ENCODE data around the gene ATG9A. TPM values are rescaled to one million over a fixed set of nuclear protein-coding genes. Genes with fewer than 3 reads are reported as not detected.

ATG9A gene
- total RNA-seq, 2 donors from 2014 or later, result 45.4 to 45.7 TPM

DNA sequence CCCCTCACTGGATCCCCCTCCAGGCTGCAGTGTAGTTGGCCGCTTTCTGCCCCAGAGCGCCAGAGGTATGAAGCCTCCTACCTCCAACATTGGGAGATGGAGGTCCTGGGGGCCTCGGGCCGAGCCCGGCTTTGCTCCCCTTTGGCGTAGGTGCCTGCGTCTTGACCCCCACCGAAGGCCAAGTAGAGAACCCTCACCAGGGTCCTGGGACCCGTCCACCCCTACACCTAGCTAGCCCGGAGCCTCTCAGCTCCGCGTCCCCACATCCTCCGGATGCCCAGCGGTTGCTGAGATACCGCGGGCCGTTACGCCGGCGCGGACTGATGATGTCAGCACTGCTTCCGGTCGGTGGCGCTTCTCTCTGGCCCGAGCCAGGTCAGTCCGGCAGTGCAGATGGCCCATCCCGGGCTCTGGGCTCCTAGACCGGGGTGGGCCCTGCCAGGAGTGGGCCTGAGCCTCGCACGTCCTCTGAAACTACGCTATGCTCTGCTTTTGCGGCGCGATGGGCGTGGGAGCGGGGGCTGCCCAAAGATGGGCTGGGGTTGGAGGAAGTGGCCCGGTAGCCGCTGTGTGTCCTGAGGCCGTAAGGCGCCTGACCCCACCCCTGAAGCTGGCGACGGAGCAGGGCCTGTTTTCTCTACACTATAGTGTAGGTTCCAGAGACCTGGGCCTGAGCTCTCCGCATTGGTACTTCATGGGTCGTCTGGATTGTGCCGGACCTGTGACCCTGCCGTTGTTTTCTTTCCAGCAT is 15.9 kb upstream of the ATG9A start, which contains the start of the genes GLB1L and STK16:
Gene GLB1L (minus strand): TSS at position 297 of the 751 bp plus-strand sequence. CDS start 1,871 bp downstream, outside the sequence.
Gene STK16 (plus strand): TSS at position 332 of the 751 bp plus-strand sequence. CDS start 521 bp downstream, outside the sequence.
- peak within 1 kb of the TSS; percentile 42 for H3K27ac ChIP-seq (ENCODE audit: low read depth, low read length)
- no peaks in the 10 kb centered on the region for H3K27me3 Mint-ChIP-seq (ENCODE audit: insufficient read depth)
- H3K4me3 Mint-ChIP-seq, result peak within 1 kb of the TSS; percentile 86
- peaks cover 5% of the 10 kb centered on the region for H3K36me3 Mint-ChIP-seq (ENCODE audit: low read depth)
- no peaks in the 10 kb centered on the region for H3K9me3 ChIP-seq (ENCODE audit: control insufficient read depth, low read length)
- 1 to 4% methylated on average over 22 to 46 of the region's 46 CpGs for WGBS, 2 experiments (ENCODE audit: insufficient coverage in 1 of 2, insufficient read length in 1 of 2)
- peaks cover 14% of the 10 kb centered on the region for H3K36me3 ChIP-seq (ENCODE audit: control insufficient read depth, insufficient read depth, low read length)
- no peaks in the 10 kb centered on the region for H3K27me3 ChIP-seq (ENCODE audit: control insufficient read depth, insufficient read depth, low read length, poor library complexity, severe bottlenecking)
- TF ChIP-seq, protein P1, sequence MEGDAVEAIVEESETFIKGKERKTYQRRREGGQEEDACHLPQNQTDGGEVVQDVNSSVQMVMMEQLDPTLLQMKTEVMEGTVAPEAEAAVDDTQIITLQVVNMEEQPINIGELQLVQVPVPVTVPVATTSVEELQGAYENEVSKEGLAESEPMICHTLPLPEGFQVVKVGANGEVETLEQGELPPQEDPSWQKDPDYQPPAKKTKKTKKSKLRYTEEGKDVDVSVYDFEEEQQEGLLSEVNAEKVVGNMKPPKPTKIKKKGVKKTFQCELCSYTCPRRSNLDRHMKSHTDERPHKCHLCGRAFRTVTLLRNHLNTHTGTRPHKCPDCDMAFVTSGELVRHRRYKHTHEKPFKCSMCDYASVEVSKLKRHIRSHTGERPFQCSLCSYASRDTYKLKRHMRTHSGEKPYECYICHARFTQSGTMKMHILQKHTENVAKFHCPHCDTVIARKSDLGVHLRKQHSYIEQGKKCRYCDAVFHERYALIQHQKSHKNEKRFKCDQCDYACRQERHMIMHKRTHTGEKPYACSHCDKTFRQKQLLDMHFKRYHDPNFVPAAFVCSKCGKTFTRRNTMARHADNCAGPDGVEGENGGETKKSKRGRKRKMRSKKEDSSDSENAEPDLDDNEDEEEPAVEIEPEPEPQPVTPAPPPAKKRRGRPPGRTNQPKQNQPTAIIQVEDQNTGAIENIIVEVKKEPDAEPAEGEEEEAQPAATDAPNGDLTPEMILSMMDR (conservative IDR thresholded peaks at IDR 0.05), result no peak
- peak within 1 kb of the TSS; percentile 97 for H3K9ac ChIP-seq (ENCODE audit: extremely low read depth, low read length, poor library complexity, severe bottlenecking)
- H3K4me1 Mint-ChIP-seq, result peaks cover 24% of the 10 kb centered on the region
- peak; percentile 98 for DNase-seq
- peaks cover 17% of the 10 kb centered on the region for H3K4me1 ChIP-seq (ENCODE audit: control insufficient read depth, insufficient read depth, low read length)
- peak within 1 kb of the TSS; percentile 92 for H3K4me3 ChIP-seq (ENCODE audit: low read length)
- peak within 1 kb of the TSS; percentile 96 for H3K27ac Mint-ChIP-seq
- H3K9me3 Mint-ChIP-seq, result no peaks in the 10 kb centered on the region

DNA sequence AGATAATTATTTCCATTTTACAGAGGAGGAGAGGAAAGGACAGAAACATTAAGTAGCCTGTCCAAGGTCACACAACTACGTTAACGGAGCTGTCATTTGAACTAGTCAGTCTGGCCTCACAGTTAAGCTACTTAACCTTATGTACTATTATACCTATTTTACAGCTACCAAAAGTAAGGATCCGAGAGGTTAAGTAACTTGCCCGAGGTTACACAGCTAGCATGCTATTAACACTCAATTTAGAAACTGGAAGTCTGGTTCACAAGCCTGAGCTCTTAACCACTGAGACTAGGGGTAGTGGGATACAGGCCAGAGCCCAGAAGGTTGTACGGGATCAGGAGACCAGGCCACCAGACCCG is 15.3 kb upstream of the ATG9A start:
- no peak for DNase-seq
- H3K9me3 ChIP-seq (ENCODE audit: control insufficient read depth, low read length), result no peaks in the 10 kb centered on the region
- Mint-ChIP-seq H3K27ac (peak overlapping the region; percentile 96), H3K36me3 (ENCODE audit: low read depth) (peaks cover 5% of the 10 kb centered on the region), H3K4me1 (peaks cover 21% of the 10 kb centered on the region), H3K9me3 (no peaks in the 10 kb centered on the region), H3K4me3 (peak overlapping the region; percentile 86), H3K27me3 (ENCODE audit: insufficient read depth) (no peaks in the 10 kb centered on the region)
- H3K4me1 ChIP-seq (ENCODE audit: control insufficient read depth, insufficient read depth, low read length), result peaks cover 15% of the 10 kb centered on the region
- TF ChIP-seq, protein P1 (conservative IDR thresholded peaks at IDR 0.05), result no peak
- H3K27ac ChIP-seq (ENCODE audit: low read depth, low read length), result no peak overlapping the region
- H3K4me3 ChIP-seq (ENCODE audit: low read length), result peak overlapping the region; percentile 92
- peaks cover 14% of the 10 kb centered on the region for H3K36me3 ChIP-seq (ENCODE audit: control insufficient read depth, insufficient read depth, low read length)
- no peaks in the 10 kb centered on the region for H3K27me3 ChIP-seq (ENCODE audit: control insufficient read depth, insufficient read depth, low read length, poor library complexity, severe bottlenecking)
- WGBS, 2 experiments (ENCODE audit: insufficient coverage in 1 of 2, insufficient read length in 1 of 2), result 52 to 56% methylated on average over 5 to 6 of the region's 6 CpGs
- H3K9ac ChIP-seq (ENCODE audit: extremely low read depth, low read length, poor library complexity, severe bottlenecking), result peak overlapping the region; percentile 97

DNA sequence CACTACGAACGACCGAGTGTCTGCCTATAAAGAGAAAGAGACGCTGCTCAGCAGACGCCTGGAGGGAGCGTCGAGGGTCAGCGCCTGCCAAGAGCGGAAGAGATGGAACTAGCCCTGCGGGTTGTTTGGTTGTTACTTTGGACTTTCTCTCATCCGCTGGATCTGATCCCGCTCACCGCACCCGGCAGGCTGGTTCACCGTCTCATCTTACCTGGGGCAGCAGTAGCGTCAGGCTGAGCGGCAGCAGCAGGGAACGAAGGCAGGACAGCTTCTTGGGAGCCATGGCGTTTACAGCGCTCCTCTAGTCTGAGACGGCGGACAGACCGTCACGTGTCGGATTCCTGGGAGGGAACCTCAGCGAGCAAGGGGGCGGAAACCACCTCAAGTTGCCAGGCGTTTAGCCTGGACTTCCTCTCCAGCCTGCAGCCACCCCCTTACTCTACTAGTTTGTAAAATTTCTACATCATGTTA is 13.9 kb upstream of the ATG9A start:
- Histone ChIP-seq H3K27ac (ENCODE audit: low read depth, low read length) (no peak overlapping the region), H3K27me3 (ENCODE audit: control insufficient read depth, insufficient read depth, low read length, poor library complexity, severe bottlenecking) (no peaks in the 10 kb centered on the region), H3K4me3 (ENCODE audit: low read length) (no peak overlapping the region), H3K4me1 (ENCODE audit: control insufficient read depth, insufficient read depth, low read length) (peaks cover 3% of the 10 kb centered on the region), H3K9me3 (ENCODE audit: control insufficient read depth, low read length) (no peaks in the 10 kb centered on the region), H3K9ac (ENCODE audit: extremely low read depth, low read length, poor library complexity, severe bottlenecking) (no peak overlapping the region), H3K36me3 (ENCODE audit: control insufficient read depth, insufficient read depth, low read length) (peaks cover 14% of the 10 kb centered on the region)
- Mint-ChIP-seq H3K4me3 (no peak overlapping the region), H3K4me1 (peaks cover 7% of the 10 kb centered on the region), H3K27ac (no peak overlapping the region), H3K36me3 (ENCODE audit: low read depth) (peaks cover 5% of the 10 kb centered on the region), H3K9me3 (no peaks in the 10 kb centered on the region), H3K27me3 (ENCODE audit: insufficient read depth) (no peaks in the 10 kb centered on the region)
- TF ChIP-seq, protein P1 (conservative IDR thresholded peaks at IDR 0.05), result no peak
- WGBS, 2 experiments (ENCODE audit: insufficient coverage in 1 of 2, insufficient read length in 1 of 2), result 95 to 98% methylated on average over 27 to 28 of the region's 28 CpGs
- DNase-seq, result no peak
